ENCODE measurements around the gene ZC3H12D. TPM values are rescaled to one million over a fixed set of nuclear protein-coding genes. Genes with fewer than 3 reads are reported as not detected.
A peak's percentile ranks its signal among the peaks of the same experiment; 100 is the strongest.

The ZC3H12D gene
- total RNA-seq, 4 donors from 2014 or later, result 1.6 to 7.2 (median 3.1) TPM

DNA sequence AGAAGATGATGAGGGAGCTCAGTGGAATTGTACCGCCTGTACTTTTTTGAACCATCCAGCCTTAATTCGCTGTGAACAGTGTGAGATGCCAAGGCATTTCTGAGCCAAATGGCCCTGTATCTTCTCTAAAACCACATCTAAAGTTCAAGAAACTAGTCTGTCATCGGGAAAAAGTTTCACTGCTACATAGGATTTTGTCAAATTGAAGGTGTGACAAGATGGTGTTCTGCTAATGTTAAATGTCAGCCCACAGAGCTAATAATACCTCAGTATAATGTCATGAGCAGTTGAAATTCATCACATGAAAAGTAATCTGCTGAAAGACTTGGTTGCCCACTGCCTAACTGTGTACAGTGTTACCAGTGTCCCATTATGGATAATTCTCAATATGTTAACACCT, 75.2 kb downstream of the ZC3H12D start:
- H3K27ac ChIP-seq, result no peak overlapping the region
- TF ChIP-seq CTCF (IDR thresholded peaks at IDR 0.05), result no peak
- TF ChIP-seq EP300 (IDR thresholded peaks at IDR 0.05), result no peak
- no peak for TF ChIP-seq POLR2A (IDR thresholded peaks at IDR 0.05)
- H3K36me3 ChIP-seq, result peaks cover 0 to 46% (median 4%) of the 10 kb centered on the region in 3 donors
- DNase-seq (ENCODE audit: low spot score in 2 of 2), result no peak
- peaks cover 0 to 6% (median 0%) of the 10 kb centered on the region in 4 donors for H3K4me1 ChIP-seq
- no peak overlapping the region for H3K4me3 ChIP-seq
- no peaks in the 10 kb centered on the region for H3K27me3 ChIP-seq
- 91 to 96% methylated on average over 3 of the region's 3 CpGs for WGBS, 2 donors
- no peaks in the 10 kb centered on the region for H3K9me3 ChIP-seq

- H3K36me3 ChIP-seq, result peaks cover 0 to 54% (median 3%) of the 10 kb centered on the region in 3 donors
- H3K27ac ChIP-seq, result peak overlapping the region in 1 of 4 donors; percentile 15
Measured at GRCh38 chr6:149405823-149406765, 78.7 kb downstream of the ZC3H12D start.

GRCh38 chr6:149403534-149403933, 81.3 kb downstream of the ZC3H12D start:
- H3K27ac ChIP-seq, result no peak overlapping the region
- TF ChIP-seq EP300 (IDR thresholded peaks at IDR 0.05) (no peak), POLR2A (IDR thresholded peaks at IDR 0.05) (no peak), CTCF (IDR thresholded peaks at IDR 0.05) (no peak)
- no peak for DNase-seq (ENCODE audit: low spot score in 2 of 2)
- peaks cover 0 to 53% (median 4%) of the 10 kb centered on the region in 3 donors for H3K36me3 ChIP-seq
- H3K4me3 ChIP-seq, result no peak overlapping the region
- WGBS, 2 donors, result 98 to 100% methylated on average over 3 of the region's 3 CpGs
- H3K4me1 ChIP-seq, result no peaks in the 10 kb centered on the region
- no peaks in the 10 kb centered on the region for H3K9me3 ChIP-seq
- no peaks in the 10 kb centered on the region for H3K27me3 ChIP-seq

More at GRCh38 chr6:149405823-149406765, 78.7 kb downstream of the ZC3H12D start:
- Histone ChIP-seq H3K9me3 (no peaks in the 10 kb centered on the region), H3K4me1 (peaks cover 0 to 6% (median 0%) of the 10 kb centered on the region in 4 donors), H3K27me3 (no peaks in the 10 kb centered on the region), H3K4me3 (no peak overlapping the region)
- WGBS, 2 donors, result 70 to 77% methylated on average over 5 of the region's 5 CpGs
- TF ChIP-seq EP300 (IDR thresholded peaks at IDR 0.05) (peak in 1 of 2 donors; percentile 53), POLR2A (IDR thresholded peaks at IDR 0.05) (no peak), CTCF (IDR thresholded peaks at IDR 0.05) (no peak)
- no peak for DNase-seq (ENCODE audit: low spot score in 2 of 2)

- no peak for DNase-seq (ENCODE audit: low spot score in 2 of 2)
- H3K27ac ChIP-seq, result no peak within 1 kb of the TSS
- TF ChIP-seq CTCF (IDR thresholded peaks at IDR 0.05), result no peak
- no peak for TF ChIP-seq EP300 (IDR thresholded peaks at IDR 0.05)
- no peak for TF ChIP-seq POLR2A (IDR thresholded peaks at IDR 0.05)
- H3K9me3 ChIP-seq, result no peaks in the 10 kb centered on the region
- no peaks in the 10 kb centered on the region for H3K27me3 ChIP-seq
- H3K4me3 ChIP-seq, result no peak within 1 kb of the TSS
- 95 to 98% methylated on average over 11 of the region's 11 CpGs for WGBS, 2 donors
- H3K4me1 ChIP-seq, result no peaks in the 10 kb centered on the region
- peaks cover 3 to 71% (median 4%) of the 10 kb centered on the region in 3 donors for H3K36me3 ChIP-seq
Measured at GRCh38 chr6:149400050-149400449, 84.8 kb downstream of the ZC3H12D start, which contains the start of gene SUMO4. SUMO4 (plus strand) TSS chr6:149400262; CDS start chr6:149400392, 130 bp downstream.

DNA sequence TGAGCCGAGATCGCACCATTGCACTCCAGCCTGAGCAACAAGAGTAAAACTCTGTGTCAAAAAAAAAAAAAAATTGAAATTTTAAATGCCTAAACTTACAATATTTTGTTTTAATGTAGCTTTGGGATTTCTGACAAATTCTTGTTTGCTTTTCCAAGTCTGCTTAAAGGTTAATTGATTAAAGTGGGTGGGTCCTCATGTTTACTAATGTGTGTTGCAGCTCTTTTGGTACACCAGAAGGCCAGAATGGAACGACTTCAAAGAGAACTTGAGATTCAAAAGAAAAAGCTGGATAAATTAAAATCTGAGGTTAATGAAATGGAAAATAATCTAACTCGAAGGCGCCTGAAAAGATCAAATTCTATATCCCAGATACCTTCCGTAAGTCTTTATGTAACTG, 87.4 kb downstream of the ZC3H12D start:
- DNase-seq (ENCODE audit: low spot score in 2 of 2), result no peak
- WGBS, 2 donors, result 94 to 97% methylated on average over 6 of the region's 6 CpGs

More for the DNA sequence above, 87.4 kb downstream of the ZC3H12D start:
- H3K9me3 ChIP-seq, result peaks cover 0 to 6% (median 0%) of the 10 kb centered on the region in 4 donors
- H3K27me3 ChIP-seq, result no peaks in the 10 kb centered on the region
- no peak overlapping the region for H3K4me3 ChIP-seq
- TF ChIP-seq POLR2A (IDR thresholded peaks at IDR 0.05) (no peak), EP300 (IDR thresholded peaks at IDR 0.05) (no peak), CTCF (IDR thresholded peaks at IDR 0.05) (no peak)
- peaks cover 3 to 70% (median 4%) of the 10 kb centered on the region in 3 donors for H3K36me3 ChIP-seq
- H3K27ac ChIP-seq, result no peak overlapping the region
- no peaks in the 10 kb centered on the region for H3K4me1 ChIP-seq
